ENCODE results near the gene GNPDA2.

Gene GNPDA2

DNA sequence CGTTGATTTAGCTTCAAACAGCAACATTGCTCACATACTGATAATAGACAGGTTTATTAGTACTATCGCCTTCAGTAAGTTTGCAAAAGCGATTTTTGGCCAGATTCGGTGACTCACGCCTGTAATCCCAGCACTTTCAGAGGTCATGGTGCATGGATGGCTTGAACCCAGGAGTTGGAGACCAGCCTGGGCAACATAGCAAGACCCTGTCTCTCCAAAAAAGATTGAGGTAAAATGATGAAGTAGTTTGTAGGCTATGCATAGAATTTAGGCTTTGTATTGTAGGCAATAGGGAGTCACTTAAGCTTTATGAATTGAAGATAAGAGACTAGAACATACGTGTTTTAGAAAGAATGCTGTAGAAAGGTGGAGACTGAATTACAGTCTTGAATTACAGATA is 1.1 kb upstream of the GNPDA2 start:
- no peak for TF ChIP-seq EZH2phosphoT487 (IDR thresholded peaks at IDR 0.05; ENCODE audit: low read depth)
- TF ChIP-seq, protein P1, sequence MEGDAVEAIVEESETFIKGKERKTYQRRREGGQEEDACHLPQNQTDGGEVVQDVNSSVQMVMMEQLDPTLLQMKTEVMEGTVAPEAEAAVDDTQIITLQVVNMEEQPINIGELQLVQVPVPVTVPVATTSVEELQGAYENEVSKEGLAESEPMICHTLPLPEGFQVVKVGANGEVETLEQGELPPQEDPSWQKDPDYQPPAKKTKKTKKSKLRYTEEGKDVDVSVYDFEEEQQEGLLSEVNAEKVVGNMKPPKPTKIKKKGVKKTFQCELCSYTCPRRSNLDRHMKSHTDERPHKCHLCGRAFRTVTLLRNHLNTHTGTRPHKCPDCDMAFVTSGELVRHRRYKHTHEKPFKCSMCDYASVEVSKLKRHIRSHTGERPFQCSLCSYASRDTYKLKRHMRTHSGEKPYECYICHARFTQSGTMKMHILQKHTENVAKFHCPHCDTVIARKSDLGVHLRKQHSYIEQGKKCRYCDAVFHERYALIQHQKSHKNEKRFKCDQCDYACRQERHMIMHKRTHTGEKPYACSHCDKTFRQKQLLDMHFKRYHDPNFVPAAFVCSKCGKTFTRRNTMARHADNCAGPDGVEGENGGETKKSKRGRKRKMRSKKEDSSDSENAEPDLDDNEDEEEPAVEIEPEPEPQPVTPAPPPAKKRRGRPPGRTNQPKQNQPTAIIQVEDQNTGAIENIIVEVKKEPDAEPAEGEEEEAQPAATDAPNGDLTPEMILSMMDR (IDR thresholded peaks at IDR 0.05; ENCODE audit: low read depth, low read length), result no peak

DNA sequence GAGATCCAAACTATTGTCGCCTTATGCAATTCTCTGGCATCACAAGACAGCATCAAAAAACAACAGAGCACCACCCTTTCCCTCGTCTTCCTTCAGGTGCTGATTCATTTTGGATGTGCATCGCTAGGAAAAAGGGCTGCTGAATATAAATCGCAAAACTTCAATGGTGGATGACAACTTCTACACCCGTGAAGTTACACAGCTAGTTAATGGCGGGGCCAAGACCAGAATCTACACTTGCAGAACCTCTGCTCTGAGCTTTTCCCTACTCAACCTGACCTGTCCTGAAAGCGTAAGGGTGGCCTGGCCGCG is 674 bp downstream of the GNPDA2 start:
- Histone ChIP-seq H4K20me1 (ENCODE audit: insufficient read depth, low read length) (peaks cover 22% of the 10 kb centered on the region), H2AFZ (ENCODE audit: low read depth, low read length) (peak overlapping the region; percentile 99), H3K9ac (ENCODE audit: low read length) (peak overlapping the region; percentile 87), H3K79me2 (ENCODE audit: low read length) (peaks cover 50% of the 10 kb centered on the region), H3K4me1 (ENCODE audit: low read length) (peaks cover 14% of the 10 kb centered on the region), H3K36me3 (replicated peaks; ENCODE audit: low read depth, low read length) (no peaks in the 10 kb centered on the region), H3K4me2 (ENCODE audit: low read length) (peak overlapping the region; percentile 95), H3K27me3 (ENCODE audit: low read depth, low read length) (no peaks in the 10 kb centered on the region), H3K9me3 (ENCODE audit: insufficient read depth, low read length) (no peaks in the 10 kb centered on the region), H3K4me3 (ENCODE audit: low read length) (peak overlapping the region; percentile 84), H3K27ac (ENCODE audit: low read length) (peak overlapping the region; percentile 47; the same call in 1 of the 2 replicates)
- TF ChIP-seq EZH2phosphoT487 (IDR thresholded peaks at IDR 0.05; ENCODE audit: low read depth), result no peak
- TF ChIP-seq, protein P1 (IDR thresholded peaks at IDR 0.05; ENCODE audit: low read depth, low read length), result no peak

More for the DNA sequence above, 1.1 kb upstream of the GNPDA2 start:
- Histone ChIP-seq H2AFZ (ENCODE audit: low read depth, low read length) (peak overlapping the region; percentile 99; the same call in 1 of the 2 replicates), H3K79me2 (ENCODE audit: low read length) (peaks cover 38% of the 10 kb centered on the region), H3K9me3 (ENCODE audit: insufficient read depth, low read length) (no peaks in the 10 kb centered on the region), H3K36me3 (replicated peaks; ENCODE audit: low read depth, low read length) (no peaks in the 10 kb centered on the region), H3K4me1 (ENCODE audit: low read length) (peaks cover 14% of the 10 kb centered on the region), H3K4me2 (ENCODE audit: low read length) (peak overlapping the region; percentile 95), H3K27me3 (ENCODE audit: low read depth, low read length) (no peaks in the 10 kb centered on the region), H3K27ac (ENCODE audit: low read length) (no peak overlapping the region), H4K20me1 (ENCODE audit: insufficient read depth, low read length) (peaks cover 16% of the 10 kb centered on the region; the same call in 1 of the 2 replicates), H3K4me3 (ENCODE audit: low read length) (no peak overlapping the region), H3K9ac (ENCODE audit: low read length) (no peak overlapping the region)

DNA sequence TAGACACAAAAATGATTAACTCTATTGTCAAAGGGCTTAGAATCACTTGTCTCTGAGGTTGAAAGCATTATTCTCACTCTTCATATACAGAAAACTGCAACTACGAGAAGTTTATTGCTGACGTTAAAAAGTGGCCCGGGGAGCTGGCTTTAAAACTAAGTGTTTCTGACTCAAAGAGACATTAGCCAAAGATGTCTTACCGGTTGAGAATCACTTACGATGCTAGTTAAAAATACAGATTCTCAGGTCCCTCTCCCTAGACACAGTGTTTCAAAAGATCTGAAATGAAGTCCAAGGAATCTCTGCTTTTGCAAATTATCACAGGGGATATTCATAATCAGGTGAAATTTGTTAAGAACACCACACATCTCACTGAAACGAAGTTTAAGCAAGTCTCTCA is 1.2 kb downstream of the GNPDA2 start:
- peaks cover 3% of the 10 kb centered on the region for H3K36me3 ChIP-seq (replicated peaks; ENCODE audit: low read depth, low read length)
- H3K4me3 ChIP-seq (ENCODE audit: low read length), result peak overlapping the region; percentile 84
- H3K4me1 ChIP-seq (ENCODE audit: low read length), result peaks cover 14% of the 10 kb centered on the region
- no peak overlapping the region for H3K27ac ChIP-seq (ENCODE audit: low read length)
- H3K4me2 ChIP-seq (ENCODE audit: low read length), result peak overlapping the region; percentile 95
- H3K9me3 ChIP-seq (ENCODE audit: insufficient read depth, low read length), result no peaks in the 10 kb centered on the region
- H2AFZ ChIP-seq (ENCODE audit: low read depth, low read length), result no peak overlapping the region
- TF ChIP-seq, protein P1 (IDR thresholded peaks at IDR 0.05; ENCODE audit: low read depth, low read length), result no peak
- TF ChIP-seq EZH2phosphoT487 (IDR thresholded peaks at IDR 0.05; ENCODE audit: low read depth), result no peak
- H3K9ac ChIP-seq (ENCODE audit: low read length), result peak overlapping the region; percentile 87
- H3K27me3 ChIP-seq (ENCODE audit: low read depth, low read length), result no peaks in the 10 kb centered on the region
- H3K79me2 ChIP-seq (ENCODE audit: low read length), result peaks cover 56% of the 10 kb centered on the region
- peaks cover 22% of the 10 kb centered on the region for H4K20me1 ChIP-seq (ENCODE audit: insufficient read depth, low read length)

DNA sequence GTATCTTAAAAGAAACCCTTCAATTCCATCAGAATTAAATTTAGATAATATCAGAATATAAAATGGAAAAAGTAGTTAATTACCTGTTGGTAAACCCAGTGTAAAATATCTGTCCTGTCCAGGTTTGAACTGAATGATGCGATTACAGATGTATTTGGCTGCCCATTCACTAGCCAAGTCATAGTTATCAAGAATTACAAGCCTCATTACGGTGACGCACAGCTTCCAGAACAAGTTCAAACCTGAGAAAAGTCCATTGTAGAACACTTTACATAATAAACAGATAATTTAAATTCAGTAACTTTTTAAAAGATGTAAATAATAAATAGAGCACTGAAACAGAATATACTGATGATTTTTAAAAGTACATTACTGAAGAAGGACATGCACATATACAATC is 4.4 kb downstream of the GNPDA2 start:
- Histone ChIP-seq H4K20me1 (ENCODE audit: insufficient read depth, low read length) (peaks cover 22% of the 10 kb centered on the region), H3K27ac (ENCODE audit: low read length) (no peak overlapping the region), H3K4me2 (ENCODE audit: low read length) (no peak overlapping the region), H3K4me1 (ENCODE audit: low read length) (peaks cover 11% of the 10 kb centered on the region), H3K27me3 (ENCODE audit: low read depth, low read length) (no peaks in the 10 kb centered on the region), H3K4me3 (ENCODE audit: low read length) (no peak overlapping the region), H3K9me3 (ENCODE audit: insufficient read depth, low read length) (no peaks in the 10 kb centered on the region), H3K9ac (ENCODE audit: low read length) (no peak overlapping the region), H2AFZ (ENCODE audit: low read depth, low read length) (no peak overlapping the region), H3K36me3 (replicated peaks; ENCODE audit: low read depth, low read length) (peaks cover 7% of the 10 kb centered on the region), H3K79me2 (ENCODE audit: low read length) (peaks cover 79% of the 10 kb centered on the region)
- TF ChIP-seq EZH2phosphoT487 (IDR thresholded peaks at IDR 0.05; ENCODE audit: low read depth), result no peak
- TF ChIP-seq, protein P1 (IDR thresholded peaks at IDR 0.05; ENCODE audit: low read depth, low read length), result no peak
